ENCODE measurements around the gene PDK2.

DNA sequence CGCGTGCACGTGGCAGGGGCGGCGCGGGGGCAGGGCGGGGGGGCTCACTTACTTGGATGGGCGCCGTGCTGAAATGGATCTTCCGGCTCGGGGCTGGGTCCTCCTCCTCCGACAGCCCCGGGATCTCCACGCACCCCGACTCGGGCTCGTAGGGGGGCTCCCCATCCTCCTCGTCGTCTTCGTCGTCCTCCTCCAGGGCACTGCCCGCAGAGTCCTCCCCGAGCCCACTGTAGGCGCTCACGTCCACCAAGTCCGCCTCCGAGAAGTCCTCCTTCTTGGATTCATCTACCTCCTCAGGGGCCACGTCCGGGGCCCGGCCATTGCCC, 53.9 kb downstream of the PDK2 start:
- TF ChIP-seq CTCF (IDR thresholded peaks at IDR 0.05) (no peak), POLR2AphosphoS5 (IDR thresholded peaks at IDR 0.05) (no peak), POLR2A (IDR thresholded peaks at IDR 0.05) (peak; percentile 35)
